ENCODE measurements around the gene ARL3.
"Not testable (repeated sequence)": the region's sequence is repeated elsewhere in the genome, so short reads cannot be mapped to it uniquely, and the experiment has no call there.

ARL3 gene

GRCh38 chr10:102745157-102745556 is 31.0 kb upstream of the ARL3 start:
- no peaks in the 10 kb centered on the region for H3K4me1 ChIP-seq
- no peaks in the 10 kb centered on the region for H3K9me3 ChIP-seq
- no peak overlapping the region for H3K4me3 ChIP-seq (ENCODE audit: low read depth, low read length)
- no peaks in the 10 kb centered on the region for H3K27me3 ChIP-seq
- TF ChIP-seq CTCF (IDR thresholded peaks at IDR 0.05; ENCODE audit: low read depth, low read length): no peak
- H3K36me3 ChIP-seq: no peaks in the 10 kb centered on the region
- DNase-seq: no peak

GRCh38 chr10:102744374-102745051 is 30.3 kb upstream of the ARL3 start:
- Histone ChIP-seq H3K27me3 (no peaks in the 10 kb centered on the region), H3K4me1 (no peaks in the 10 kb centered on the region), H3K4me3 (ENCODE audit: low read depth, low read length) (peak overlapping the region; percentile 82), H3K9me3 (no peaks in the 10 kb centered on the region), H3K36me3 (no peaks in the 10 kb centered on the region)
- DNase-seq: no peak
- TF ChIP-seq CTCF (IDR thresholded peaks at IDR 0.05; ENCODE audit: low read depth, low read length): no peak

- no peaks in the 10 kb centered on the region for H3K36me3 ChIP-seq
- peak; percentile 94 for DNase-seq
- H3K4me1 ChIP-seq: no peaks in the 10 kb centered on the region
- H3K4me3 ChIP-seq (ENCODE audit: low read depth, low read length): peak within 1 kb of the TSS; percentile 82
- H3K27me3 ChIP-seq: no peaks in the 10 kb centered on the region
- no peaks in the 10 kb centered on the region for H3K9me3 ChIP-seq
- TF ChIP-seq CTCF (IDR thresholded peaks at IDR 0.05; ENCODE audit: low read depth, low read length): no peak
Measured at GRCh38 chr10:102743588-102744373, 29.6 kb upstream of the ARL3 start, which contains the start of gene WBP1L. TSS of gene WBP1L (plus strand) at chr10:102743948. CDS start at chr10:102744054, 106 bp downstream.

- Histone ChIP-seq H3K4me3 (ENCODE audit: low read depth, low read length) (peak overlapping the region; percentile 49), H3K27me3 (no peaks in the 10 kb centered on the region), H3K9me3 (no peaks in the 10 kb centered on the region), H3K4me1 (no peaks in the 10 kb centered on the region), H3K36me3 (no peaks in the 10 kb centered on the region)
- no peak for TF ChIP-seq CTCF (IDR thresholded peaks at IDR 0.05; ENCODE audit: low read depth, low read length)
- DNase-seq: no peak
Measured at GRCh38 chr10:102743078-102743587, 28.9 kb upstream of the ARL3 start.

GRCh38 chr10:102742313-102742712 is 28.1 kb upstream of the ARL3 start:
- not testable (repeated sequence) for H3K4me1 ChIP-seq; H3K4me3 ChIP-seq (ENCODE audit: low read depth, low read length); H3K27me3 ChIP-seq; H3K36me3 ChIP-seq; DNase-seq; H3K9me3 ChIP-seq

GRCh38 chr10:102741726-102742237 is 27.6 kb upstream of the ARL3 start:
- Histone ChIP-seq H3K4me1 (no peaks in the 10 kb centered on the region), H3K27me3 (no peaks in the 10 kb centered on the region), H3K36me3 (peaks cover 5% of the 10 kb centered on the region; the same call in 1 of the 2 replicates), H3K9me3 (no peaks in the 10 kb centered on the region), H3K4me3 (ENCODE audit: low read depth, low read length) (no peak overlapping the region)
- no peak for TF ChIP-seq CTCF (IDR thresholded peaks at IDR 0.05; ENCODE audit: low read depth, low read length)
- no peak for DNase-seq

Measured in BE2C (cell line).